Mesendoderm (in vitro differentiated cells): ENCODE results near the gene NFATC3.
A peak's percentile ranks its signal among the peaks of the same experiment; 100 is the strongest.

Experiments used
- DNase-seq: peaks from one replicate; pipeline ENCODE4 v3.0.0; 2013
- H2AK5ac ChIP-seq: 2 replicates; pipeline ENCODE4 v1.6.1; 2013; ENCODE audit warnings: low read length, inconsistent platforms
- H2BK120ac ChIP-seq: 2 replicates; pipeline ENCODE4 v1.6.1; 2013; ENCODE audit warnings: low read depth, mild to moderate bottlenecking, low read length, moderate library complexity, mixed read lengths
- H2BK15ac ChIP-seq: replicated peaks from 2 replicates; pipeline ENCODE4 v1.6.1; 2013; ENCODE audit warnings: low read depth, mild to moderate bottlenecking, moderate library complexity
- H2BK5ac ChIP-seq: 2 replicates; pipeline ENCODE4 v1.6.1; 2013; ENCODE audit warnings: low read length, inconsistent platforms
- H3K18ac ChIP-seq: 2 replicates; pipeline ENCODE4 v1.6.1; 2013; ENCODE audit warnings: mild to moderate bottlenecking, low read length, mixed read lengths
- H3K23ac ChIP-seq: one replicate; pipeline ENCODE4 v1.6.1; 2013; ENCODE audit warnings: low read length
- H3K27ac ChIP-seq: 2 replicates; pipeline ENCODE4 v1.5.1; 2013; ENCODE audit warnings: low read depth, mild to moderate bottlenecking, inconsistent platforms, low read length, moderate library complexity
- H3K27me3 ChIP-seq: 2 replicates; pipeline ENCODE4 v1.6.1; 2013; ENCODE audit warnings: low read length, control low read depth, mild to moderate bottlenecking, inconsistent platforms; ENCODE audit not compliant: insufficient read depth, poor library complexity
- H3K36me3 ChIP-seq: 2 replicates; pipeline ENCODE4 v1.6.1; 2013; ENCODE audit warnings: low read length, inconsistent platforms; ENCODE audit not compliant: control insufficient read depth, insufficient read depth
- H3K4ac ChIP-seq: one replicate; pipeline ENCODE4 v1.6.1; 2013; ENCODE audit warnings: low read depth, mild to moderate bottlenecking, low read length, moderate library complexity
- H3K4me1 ChIP-seq: 2 replicates; pipeline ENCODE4 v1.6.1; 2013; ENCODE audit warnings: low read depth, low read length, inconsistent platforms; ENCODE audit not compliant: control insufficient read depth
- H3K4me2 ChIP-seq: 2 replicates; pipeline ENCODE4 v1.6.1; 2013; ENCODE audit warnings: low read length
- H3K4me3 ChIP-seq: 2 replicates; pipeline ENCODE4 v1.5.1; 2013; ENCODE audit warnings: mild to moderate bottlenecking, low read length
- H3K56ac ChIP-seq: one replicate; pipeline ENCODE4 v1.6.1; 2013; ENCODE audit warnings: low read length
- H3K79me1 ChIP-seq: 2 replicates; pipeline ENCODE4 v1.6.1; 2013; ENCODE audit warnings: low read length, inconsistent platforms
- H3K79me2 ChIP-seq: 2 replicates; pipeline ENCODE4 v1.6.1; 2013; ENCODE audit warnings: mild to moderate bottlenecking, low read length; ENCODE audit not compliant: control insufficient read depth, insufficient read depth
- H3K9ac ChIP-seq: 2 replicates; pipeline ENCODE4 v1.6.1; 2013; ENCODE audit warnings: low read length, inconsistent platforms
- H4K5ac ChIP-seq: one replicate; pipeline ENCODE4 v1.6.1; 2013; ENCODE audit warnings: low read length
- H4K8ac ChIP-seq: one replicate; pipeline ENCODE4 v1.6.1; 2013; ENCODE audit warnings: low read depth, mild to moderate bottlenecking, control low read depth, low read length, moderate library complexity
- WGBS: extraction: QIAGEN DNeasy Blood & Tissue Kit; methylation state at CpG from one replicate; pipeline ENCODE4 v1.1.7; 2013; ENCODE audit warnings: low lambda C conversion rate, missing lambda C conversion rate; ENCODE audit not compliant: insufficient coverage; ENCODE audit errors: extremely low coverage; 5-methylcytosine and 5-hydroxymethylcytosine counted together

Gene NFATC3

GRCh38 chr16:68219725-68220351, 134.7 kb downstream of the NFATC3 start:
- H3K79me1 ChIP-seq: no peaks in the 10 kb centered on the region
- no peak overlapping the region for H3K9ac ChIP-seq
- H3K4me3 ChIP-seq: no peak overlapping the region
- no peak overlapping the region for H2AK5ac ChIP-seq
- H3K56ac ChIP-seq: peak overlapping the region; percentile 15
- no peaks in the 10 kb centered on the region for H3K79me2 ChIP-seq
- no peak overlapping the region for H2BK120ac ChIP-seq
- H3K27ac ChIP-seq: no peak overlapping the region
- no peak overlapping the region for H3K23ac ChIP-seq
- H3K27me3 ChIP-seq: no peaks in the 10 kb centered on the region
- H2BK5ac ChIP-seq: no peak overlapping the region
- H3K4me1 ChIP-seq: no peaks in the 10 kb centered on the region
- no CpG with 5 or more reads among the region's 6 CpGs for WGBS
- DNase-seq: no peak
- H4K8ac ChIP-seq: no peak overlapping the region
- no peak overlapping the region for H3K4me2 ChIP-seq
- H2BK15ac ChIP-seq: no peak overlapping the region
- H3K36me3 ChIP-seq: no peaks in the 10 kb centered on the region
- H3K18ac ChIP-seq: no peak overlapping the region
- no peak overlapping the region for H3K4ac ChIP-seq
- no peak overlapping the region for H4K5ac ChIP-seq

- no peak for DNase-seq
- H3K4ac ChIP-seq: no peak overlapping the region
- H4K8ac ChIP-seq: no peak overlapping the region
- H3K4me2 ChIP-seq: no peak overlapping the region
- H2BK15ac ChIP-seq: no peak overlapping the region
- H2AK5ac ChIP-seq: no peak overlapping the region
- H4K5ac ChIP-seq: no peak overlapping the region
- H3K79me1 ChIP-seq: no peaks in the 10 kb centered on the region
- H3K27me3 ChIP-seq: no peaks in the 10 kb centered on the region
- H3K79me2 ChIP-seq: no peaks in the 10 kb centered on the region
- H3K4me1 ChIP-seq: no peaks in the 10 kb centered on the region
- H3K4me3 ChIP-seq: no peak overlapping the region
- no peak overlapping the region for H3K18ac ChIP-seq
- H3K56ac ChIP-seq: no peak overlapping the region
- H2BK120ac ChIP-seq: no peak overlapping the region
- no peak overlapping the region for H3K27ac ChIP-seq
- WGBS: no CpG with 5 or more reads among the region's 1 CpG
- no peak overlapping the region for H2BK5ac ChIP-seq
- H3K36me3 ChIP-seq: no peaks in the 10 kb centered on the region
- no peak overlapping the region for H3K9ac ChIP-seq
- H3K23ac ChIP-seq: no peak overlapping the region
Measured at GRCh38 chr16:68223072-68223471, 137.9 kb downstream of the NFATC3 start.

GRCh38 chr16:68226116-68226515, 140.9 kb downstream of the NFATC3 start:
- H2AK5ac ChIP-seq: no peak overlapping the region
- H3K4ac ChIP-seq: no peak overlapping the region
- H3K23ac ChIP-seq: no peak overlapping the region
- H3K4me1 ChIP-seq: no peaks in the 10 kb centered on the region
- H2BK15ac ChIP-seq: no peak overlapping the region
- no peak overlapping the region for H3K4me3 ChIP-seq
- no peaks in the 10 kb centered on the region for H3K79me1 ChIP-seq
- no peaks in the 10 kb centered on the region for H3K27me3 ChIP-seq
- H3K4me2 ChIP-seq: no peak overlapping the region
- no peak overlapping the region for H3K9ac ChIP-seq
- no peak overlapping the region for H4K8ac ChIP-seq
- H4K5ac ChIP-seq: no peak overlapping the region
- no peak overlapping the region for H3K56ac ChIP-seq
- no peaks in the 10 kb centered on the region for H3K36me3 ChIP-seq
- no peak overlapping the region for H2BK120ac ChIP-seq
- no peaks in the 10 kb centered on the region for H3K79me2 ChIP-seq
- DNase-seq: no peak
- no CpG with 5 or more reads among the region's 4 CpGs for WGBS
- H2BK5ac ChIP-seq: no peak overlapping the region
- H3K27ac ChIP-seq: no peak overlapping the region
- no peak overlapping the region for H3K18ac ChIP-seq

- H2BK120ac ChIP-seq: no peak overlapping the region
Measured at GRCh38 chr16:68227183-68227793, 142.1 kb downstream of the NFATC3 start.

GRCh38 chr16:68227850-68228553, 142.8 kb downstream of the NFATC3 start:
- no peak overlapping the region for H3K9ac ChIP-seq
- no peak overlapping the region for H3K4ac ChIP-seq
- H3K36me3 ChIP-seq: no peaks in the 10 kb centered on the region
- H2BK5ac ChIP-seq: no peak overlapping the region
- no peak overlapping the region for H3K27ac ChIP-seq
- H3K79me2 ChIP-seq: no peaks in the 10 kb centered on the region
- H2BK120ac ChIP-seq: no peak overlapping the region
- no peaks in the 10 kb centered on the region for H3K79me1 ChIP-seq
- no peak overlapping the region for H3K4me3 ChIP-seq
- H3K27me3 ChIP-seq: no peaks in the 10 kb centered on the region
- no peak overlapping the region for H3K4me2 ChIP-seq
- H3K18ac ChIP-seq: no peak overlapping the region
- H3K4me1 ChIP-seq: no peaks in the 10 kb centered on the region
- no CpG with 5 or more reads among the region's 2 CpGs for WGBS
- H2BK15ac ChIP-seq: no peak overlapping the region
- no peak overlapping the region for H3K23ac ChIP-seq
- H4K5ac ChIP-seq: no peak overlapping the region
- H4K8ac ChIP-seq: no peak overlapping the region
- no peak overlapping the region for H2AK5ac ChIP-seq
- DNase-seq: no peak
- no peak overlapping the region for H3K56ac ChIP-seq

More at GRCh38 chr16:68227183-68227793, 142.1 kb downstream of the NFATC3 start:
- Histone ChIP-seq H4K5ac (no peak overlapping the region), H3K27ac (no peak overlapping the region), H3K4ac (no peak overlapping the region), H2BK5ac (no peak overlapping the region), H2AK5ac (no peak overlapping the region), H3K18ac (no peak overlapping the region), H3K79me1 (no peaks in the 10 kb centered on the region), H3K4me1 (no peaks in the 10 kb centered on the region), H2BK15ac (no peak overlapping the region), H4K8ac (no peak overlapping the region), H3K36me3 (no peaks in the 10 kb centered on the region), H3K79me2 (no peaks in the 10 kb centered on the region), H3K56ac (no peak overlapping the region), H3K9ac (no peak overlapping the region), H3K4me2 (no peak overlapping the region), H3K23ac (no peak overlapping the region), H3K4me3 (no peak overlapping the region), H3K27me3 (no peaks in the 10 kb centered on the region)
- WGBS: no CpG with 5 or more reads among the region's 3 CpGs
- DNase-seq: no peak
